Activated CD4-positive, alpha-beta T cell treated with anti-CD3 and anti-CD28 coated beads, Interleukin-2, amount 50 U/mL, for 24 hours (primary cell): ENCODE results near the gene SLC16A7.

Source experiments
- DNase-seq, 2 donors: peaks; one replicate each; pipeline ENCODE4 v3.0.0-alpha.2; 2020; ENCODE audit warnings: low read depth in 1 of 2, low spot score in 1 of 2

Gene SLC16A7

DNA sequence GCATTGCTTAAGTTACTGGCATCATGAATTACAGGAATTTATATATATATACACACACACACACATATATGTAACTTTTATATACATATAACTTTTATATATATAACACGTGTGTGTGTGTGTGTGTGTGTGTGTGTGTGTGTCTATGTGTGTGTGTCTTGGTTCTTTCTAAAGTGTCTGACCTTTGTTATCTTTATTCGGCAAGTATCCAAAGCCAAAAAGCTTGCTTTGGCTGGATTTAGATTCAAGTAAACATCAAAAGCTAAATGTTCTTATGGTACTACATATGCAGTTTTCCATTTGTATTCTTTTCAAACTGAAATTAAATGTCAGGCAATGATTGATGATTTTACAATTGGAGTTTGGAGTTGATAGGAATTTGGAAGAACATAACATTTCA, 69.9 kb downstream of the SLC16A7 start:
- no peak for DNase-seq

DNA sequence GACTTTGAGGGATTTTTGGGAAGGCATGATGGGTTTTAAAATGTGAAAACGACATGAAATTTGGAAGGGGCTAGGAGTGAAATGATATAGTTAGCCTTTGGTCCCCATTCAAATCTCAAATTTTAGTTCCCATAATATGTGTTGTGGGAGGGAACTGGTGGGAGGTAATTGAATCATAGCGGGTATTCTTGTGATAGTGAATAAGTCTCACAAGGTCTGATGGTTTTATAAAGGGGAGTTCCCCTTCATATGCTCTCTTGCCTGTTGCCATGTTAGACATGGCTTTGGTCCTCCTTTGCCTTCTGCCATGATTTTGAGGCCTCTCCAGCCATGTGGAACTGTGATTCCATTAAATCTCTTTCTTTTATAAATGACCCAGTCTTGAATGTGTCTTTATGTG, 72.8 kb downstream of the SLC16A7 start:
- DNase-seq: no peak

DNA sequence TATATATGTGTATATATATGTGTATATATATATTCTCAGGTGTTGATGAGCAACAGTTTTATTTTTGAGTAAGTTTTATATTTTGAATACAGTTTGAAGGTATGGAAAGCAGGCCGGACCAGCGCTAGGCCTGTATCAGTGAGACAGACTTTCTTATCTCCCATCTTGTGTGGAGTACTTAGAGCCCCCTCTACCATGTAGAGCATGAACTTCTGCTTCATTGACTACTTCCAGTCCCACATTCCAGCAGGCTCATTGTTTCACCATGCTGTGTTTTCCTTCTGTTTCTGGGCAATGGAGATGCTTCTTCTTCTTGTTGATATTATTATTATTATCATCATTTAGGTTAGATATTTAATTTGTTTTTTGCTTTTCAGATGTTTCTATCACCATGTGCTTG, 76.4 kb downstream of the SLC16A7 start:
- DNase-seq: no peak

DNA sequence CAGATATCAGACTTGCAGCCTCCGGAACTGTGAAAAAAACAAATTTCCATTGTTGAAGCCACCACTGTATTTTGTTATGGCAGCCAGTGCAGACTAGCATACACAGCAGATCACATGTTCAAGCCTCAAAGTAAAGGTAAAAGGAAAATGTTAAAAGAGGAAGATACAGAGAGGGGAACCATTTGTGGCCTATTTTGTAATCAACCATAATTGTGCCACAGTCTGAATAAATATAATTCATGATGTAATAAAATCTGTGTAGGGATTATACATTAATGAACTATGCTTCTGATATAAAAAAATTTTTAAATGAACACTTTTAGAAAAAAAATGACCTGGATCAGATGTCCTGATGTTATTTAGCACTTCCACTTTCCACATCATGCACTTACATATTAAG, 79.6 kb downstream of the SLC16A7 start:
- no peak for DNase-seq

- DNase-seq: no peak
Observed at GRCh38 chr12:59677857-59678256, 82.0 kb downstream of the SLC16A7 start.

DNA sequence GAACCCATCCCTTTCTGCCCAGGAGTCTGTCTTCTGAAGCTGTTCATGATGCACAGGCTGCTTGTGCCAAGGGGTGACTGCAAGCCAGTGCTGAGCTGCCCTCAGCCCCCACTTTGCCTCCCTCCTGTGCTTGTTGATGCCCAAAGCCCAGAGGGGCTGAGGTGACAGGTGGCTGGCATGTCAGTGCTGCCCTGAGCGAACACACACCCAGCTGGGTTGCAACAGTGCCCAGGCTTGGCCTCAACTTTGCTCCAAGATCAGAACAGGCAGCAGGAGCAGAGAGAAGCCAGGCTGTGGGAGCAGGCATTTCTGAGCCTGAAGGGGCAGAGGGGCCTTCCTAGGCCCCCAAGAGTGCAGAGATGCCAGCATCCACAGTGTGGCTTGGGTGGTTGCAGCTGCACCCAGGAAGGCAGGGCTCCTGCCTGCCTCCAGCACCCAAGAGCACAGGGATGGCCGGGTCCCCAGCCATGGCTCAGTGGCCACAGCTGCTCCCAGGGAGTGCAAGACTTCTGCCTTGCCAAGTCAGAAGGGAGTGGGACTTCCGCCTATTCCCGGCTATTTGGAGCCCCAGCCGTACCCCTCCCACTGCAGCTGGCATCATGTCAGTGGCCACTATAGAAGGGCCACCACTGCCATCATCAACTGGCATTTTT, 83.1 kb downstream of the SLC16A7 start:
- DNase-seq: no peak

DNA sequence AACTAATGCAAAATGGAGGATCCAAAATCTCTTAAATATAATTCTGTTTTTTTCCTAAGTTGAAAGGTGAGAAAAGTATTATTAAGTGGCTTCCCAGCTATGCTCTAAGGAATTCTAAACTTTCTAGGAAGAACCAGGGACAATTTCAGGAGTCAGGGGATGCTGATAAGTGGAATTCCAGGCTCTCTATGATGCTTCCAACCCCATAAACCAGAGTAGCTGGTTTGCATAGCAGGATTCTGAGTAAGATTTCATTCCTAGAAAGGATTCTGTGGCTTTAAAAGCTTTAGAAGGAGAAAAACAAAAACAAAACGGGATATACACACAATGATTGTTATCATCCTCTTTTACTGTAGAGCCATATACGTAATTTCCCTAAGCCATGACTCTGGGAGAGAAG, 93.9 kb downstream of the SLC16A7 start:
- no peak for DNase-seq

DNA sequence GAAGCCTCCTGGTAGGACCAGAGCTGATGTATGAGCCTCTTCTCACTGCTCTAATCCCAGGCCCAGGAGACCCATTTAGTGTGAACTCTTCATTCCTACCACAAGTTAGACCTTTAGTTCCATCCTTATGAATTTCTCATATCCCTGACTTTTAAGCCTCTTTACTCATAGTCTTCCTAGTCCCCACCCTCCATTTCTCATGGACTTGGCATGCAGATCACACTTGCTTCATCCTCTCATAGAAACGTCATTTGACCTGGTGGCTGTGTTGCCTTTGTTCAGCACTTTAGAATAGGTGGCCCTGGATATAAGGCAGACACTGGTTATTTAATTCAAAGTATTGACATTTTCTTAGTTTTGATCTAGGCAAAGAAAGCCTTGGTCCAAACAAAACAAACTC, 99.5 kb downstream of the SLC16A7 start:
- no peak for DNase-seq

GRCh38 chr12:59698600-59698999, 102.8 kb downstream of the SLC16A7 start:
- DNase-seq: no peak

- no peak for DNase-seq
Observed at GRCh38 chr12:59699421-59700152, 103.8 kb downstream of the SLC16A7 start.

- no peak for DNase-seq
Observed at GRCh38 chr12:59700153-59700450, 104.3 kb downstream of the SLC16A7 start.

- no peak for DNase-seq
Observed at GRCh38 chr12:59708064-59708463, 112.2 kb downstream of the SLC16A7 start.

DNA sequence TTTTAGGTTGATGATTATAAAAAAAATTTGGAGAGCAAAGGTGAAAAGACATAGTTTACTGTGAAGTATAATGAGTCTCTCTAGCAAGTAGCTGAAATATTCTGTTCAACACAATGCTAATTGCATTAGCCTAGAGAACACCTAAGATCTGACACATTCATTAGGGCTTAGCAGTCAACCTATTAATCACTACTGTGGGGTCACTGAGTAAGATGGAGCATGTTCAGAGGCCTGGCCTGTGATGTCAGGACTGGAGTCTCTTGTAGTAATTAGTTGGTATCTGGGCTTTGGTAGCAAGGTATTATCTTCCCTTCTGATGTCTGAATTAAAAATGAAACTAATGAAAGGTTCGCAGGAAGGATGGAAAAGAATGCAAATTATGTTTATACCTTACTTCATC, 112.7 kb downstream of the SLC16A7 start:
- DNase-seq: no peak

DNA sequence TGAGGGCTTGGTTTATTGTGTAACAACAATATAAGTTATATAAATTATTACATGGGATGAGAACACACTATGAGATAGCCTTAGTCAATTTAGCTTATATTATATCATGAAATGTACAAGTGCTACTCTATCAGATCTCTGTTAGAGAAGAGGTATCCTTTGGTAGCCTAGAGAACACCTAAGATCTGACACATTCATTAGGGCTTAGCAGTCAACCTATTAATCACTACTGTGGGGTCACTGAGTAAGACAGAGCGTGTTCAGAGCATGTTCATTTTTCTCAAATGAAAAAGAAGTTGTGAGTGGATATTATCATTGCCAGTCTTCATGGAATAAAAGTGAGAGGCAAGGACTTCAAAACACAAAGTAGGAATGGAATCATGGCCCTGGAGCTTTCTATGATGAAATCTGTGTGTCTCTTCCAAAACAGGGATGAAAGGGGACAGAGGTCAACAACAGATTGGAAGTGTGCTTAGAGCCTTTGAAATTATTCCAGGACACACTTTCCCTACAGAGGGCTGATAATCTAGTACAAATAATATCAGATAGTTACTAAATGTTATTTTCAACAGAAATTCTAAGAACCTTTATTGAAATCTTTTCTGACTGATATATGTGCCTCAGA, 114.3 kb downstream of the SLC16A7 start:
- DNase-seq: no peak

DNA sequence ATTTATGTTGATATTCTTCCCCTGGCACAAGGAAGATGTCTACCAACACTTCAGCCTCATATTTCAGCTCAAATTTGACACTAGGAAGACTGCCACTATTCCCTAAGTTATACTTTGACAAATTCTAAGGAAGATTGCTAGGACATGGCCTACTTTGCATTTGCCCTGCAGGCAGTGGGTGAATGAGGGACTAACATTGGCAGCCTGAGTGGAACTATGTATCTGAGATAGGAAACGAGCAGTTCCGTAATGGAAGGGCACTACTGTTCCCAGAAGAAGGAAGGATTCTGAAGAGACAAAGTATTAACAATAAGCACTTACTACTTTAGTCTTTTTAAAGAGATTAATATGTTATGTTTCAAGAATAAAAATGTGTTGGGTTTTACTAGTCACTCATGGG, 115.1 kb downstream of the SLC16A7 start:
- no peak for DNase-seq

- no peak for DNase-seq
Observed at GRCh38 chr12:59715434-59715833, 119.6 kb downstream of the SLC16A7 start.

- no peak for DNase-seq
Observed at GRCh38 chr12:59716043-59716442, 120.2 kb downstream of the SLC16A7 start.

- DNase-seq: no peak
Observed at GRCh38 chr12:59717436-59717835, 121.6 kb downstream of the SLC16A7 start.

DNA sequence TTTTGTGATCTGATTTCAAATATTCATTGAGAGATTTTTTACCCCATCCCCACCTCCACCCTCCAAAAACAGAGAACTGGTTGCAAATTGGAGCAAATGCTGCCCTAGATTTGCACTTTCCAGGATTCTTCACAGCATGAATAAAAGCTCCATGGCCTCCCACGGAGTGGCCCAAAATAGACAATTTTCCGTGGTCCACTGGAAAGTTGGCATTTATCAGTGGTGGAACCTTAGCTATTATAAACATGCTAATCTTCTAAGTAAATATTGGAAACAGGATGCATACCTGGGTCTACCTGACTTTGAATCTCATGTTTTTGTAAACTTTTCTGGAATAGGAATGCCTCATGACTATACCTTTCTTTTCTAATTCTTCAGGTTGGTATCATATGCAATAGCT, 123.9 kb downstream of the SLC16A7 start:
- DNase-seq: no peak

DNA sequence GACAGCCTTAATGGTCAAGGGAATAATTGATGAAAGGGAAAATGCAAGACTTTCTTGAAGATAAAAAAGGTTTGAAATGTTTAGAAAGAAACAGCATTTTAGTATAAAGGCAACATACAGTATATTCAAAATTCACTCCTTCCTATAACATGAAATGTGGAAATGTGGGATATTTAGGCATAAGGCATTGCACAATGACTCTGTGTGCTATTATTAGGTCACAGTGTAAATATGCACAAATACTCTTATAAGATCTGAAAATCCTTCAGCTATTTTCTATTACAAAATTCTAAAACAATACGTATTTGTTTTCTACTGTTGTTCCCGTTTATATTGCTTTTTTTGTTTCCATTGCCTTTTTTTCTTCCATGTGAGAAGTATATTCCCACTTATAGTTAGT, 127.7 kb downstream of the SLC16A7 start:
- DNase-seq: no peak

GRCh38 chr12:59724011-59724695, 128.3 kb downstream of the SLC16A7 start:
- DNase-seq: no peak

- no peak for DNase-seq
Observed at GRCh38 chr12:59733200-59733599, 137.4 kb downstream of the SLC16A7 start.
